Suprapubic skin (tissue), 3 donors: ENCODE results near the gene DISC1.

Source experiments
- EP300 ChIP-seq: sonication (generic); formaldehyde crosslinking; IDR thresholded peaks from one replicate; pipeline ENCODE4 v1.6.1; 2017; ENCODE audit warnings: antibody characterized with exemption
- TF ChIP-seq, protein P1 (sequence below), 2 donors: fragments of 200-600 bp in 1 of 2; fragments of 450-650 bp in 1 of 2; sonication (generic) in 1 of 2; IDR thresholded peaks; one replicate each; pipeline ENCODE4 v1.5.1; 2016 to 2019; ENCODE audit warnings: antibody characterized with exemption in 2 of 2, mild to moderate bottlenecking in 1 of 2, moderate library complexity in 1 of 2

- TF ChIP-seq, protein P1, sequence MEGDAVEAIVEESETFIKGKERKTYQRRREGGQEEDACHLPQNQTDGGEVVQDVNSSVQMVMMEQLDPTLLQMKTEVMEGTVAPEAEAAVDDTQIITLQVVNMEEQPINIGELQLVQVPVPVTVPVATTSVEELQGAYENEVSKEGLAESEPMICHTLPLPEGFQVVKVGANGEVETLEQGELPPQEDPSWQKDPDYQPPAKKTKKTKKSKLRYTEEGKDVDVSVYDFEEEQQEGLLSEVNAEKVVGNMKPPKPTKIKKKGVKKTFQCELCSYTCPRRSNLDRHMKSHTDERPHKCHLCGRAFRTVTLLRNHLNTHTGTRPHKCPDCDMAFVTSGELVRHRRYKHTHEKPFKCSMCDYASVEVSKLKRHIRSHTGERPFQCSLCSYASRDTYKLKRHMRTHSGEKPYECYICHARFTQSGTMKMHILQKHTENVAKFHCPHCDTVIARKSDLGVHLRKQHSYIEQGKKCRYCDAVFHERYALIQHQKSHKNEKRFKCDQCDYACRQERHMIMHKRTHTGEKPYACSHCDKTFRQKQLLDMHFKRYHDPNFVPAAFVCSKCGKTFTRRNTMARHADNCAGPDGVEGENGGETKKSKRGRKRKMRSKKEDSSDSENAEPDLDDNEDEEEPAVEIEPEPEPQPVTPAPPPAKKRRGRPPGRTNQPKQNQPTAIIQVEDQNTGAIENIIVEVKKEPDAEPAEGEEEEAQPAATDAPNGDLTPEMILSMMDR (IDR thresholded peaks at IDR 0.05): no peak
- no peak for TF ChIP-seq EP300
These were observed 451.2 kb downstream of the DISC1 start for GRCh38 chr1:232077809-232078208.
